Stomach (tissue), 4 donors: Measurements from ENCODE around the gene HIF1A.

Source experiments
- EP300 ChIP-seq: sonication (generic); formaldehyde crosslinking; IDR thresholded peaks from one replicate; pipeline ENCODE4 v1.6.1; 2017; ENCODE audit warnings: antibody characterized with exemption
- POLR2A ChIP-seq, 4 donors: fragments of 450-650 bp; IDR thresholded peaks; one replicate each; pipeline ENCODE4 v1.6.1; 2016; ENCODE audit warnings: antibody characterized with exemption in 4 of 4, control low read depth in 2 of 4, mild to moderate bottlenecking in 1 of 4, moderate library complexity in 1 of 4
- POLR2AphosphoS5 ChIP-seq, 3 donors: sonication (generic); formaldehyde crosslinking; IDR thresholded peaks; one replicate each; pipeline ENCODE4 v1.6.1; 2016; ENCODE audit warnings: antibody characterized with exemption in 3 of 3
- TF ChIP-seq, protein P1 (sequence below), 7 experiments: fragments of 450-650 bp in 4 of 7; fragments of 200-600 bp in 3 of 7; sonication (generic) in 3 of 7; IDR thresholded peaks; one replicate each; pipeline ENCODE4 v1.5.1; 2016 to 2019; ENCODE audit warnings: antibody characterized with exemption in 7 of 7, control low read depth in 2 of 7, mild to moderate bottlenecking in 1 of 7

- peak in 1 of 3 donors; percentile 51 for TF ChIP-seq POLR2AphosphoS5 (IDR thresholded peaks at IDR 0.05)
- TF ChIP-seq, protein P1, sequence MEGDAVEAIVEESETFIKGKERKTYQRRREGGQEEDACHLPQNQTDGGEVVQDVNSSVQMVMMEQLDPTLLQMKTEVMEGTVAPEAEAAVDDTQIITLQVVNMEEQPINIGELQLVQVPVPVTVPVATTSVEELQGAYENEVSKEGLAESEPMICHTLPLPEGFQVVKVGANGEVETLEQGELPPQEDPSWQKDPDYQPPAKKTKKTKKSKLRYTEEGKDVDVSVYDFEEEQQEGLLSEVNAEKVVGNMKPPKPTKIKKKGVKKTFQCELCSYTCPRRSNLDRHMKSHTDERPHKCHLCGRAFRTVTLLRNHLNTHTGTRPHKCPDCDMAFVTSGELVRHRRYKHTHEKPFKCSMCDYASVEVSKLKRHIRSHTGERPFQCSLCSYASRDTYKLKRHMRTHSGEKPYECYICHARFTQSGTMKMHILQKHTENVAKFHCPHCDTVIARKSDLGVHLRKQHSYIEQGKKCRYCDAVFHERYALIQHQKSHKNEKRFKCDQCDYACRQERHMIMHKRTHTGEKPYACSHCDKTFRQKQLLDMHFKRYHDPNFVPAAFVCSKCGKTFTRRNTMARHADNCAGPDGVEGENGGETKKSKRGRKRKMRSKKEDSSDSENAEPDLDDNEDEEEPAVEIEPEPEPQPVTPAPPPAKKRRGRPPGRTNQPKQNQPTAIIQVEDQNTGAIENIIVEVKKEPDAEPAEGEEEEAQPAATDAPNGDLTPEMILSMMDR (IDR thresholded peaks at IDR 0.05) = no peak
- no peak for TF ChIP-seq EP300
- no peak for TF ChIP-seq POLR2A (IDR thresholded peaks at IDR 0.05)
Observed at GRCh38 chr14:61695695-61696527, 598 bp downstream of the HIF1A start.
